Lower leg skin (tissue), 3 donors: ENCODE results near the gene ELMO3.

Experiments used
- CTCF ChIP-seq, 3 donors: fragments of 450-650 bp; IDR thresholded peaks; one replicate each; pipeline ENCODE4 v1.5.1; 2016; ENCODE audit warnings: antibody characterized with exemption in 3 of 3, mild to moderate bottlenecking in 3 of 3, moderate library complexity in 2 of 3
- POLR2A ChIP-seq, 2 donors: fragments of 450-650 bp; IDR thresholded peaks; one replicate each; pipeline ENCODE4 v1.6.1; 2016 to 2017; ENCODE audit warnings: antibody characterized with exemption in 2 of 2, mild to moderate bottlenecking in 1 of 2, moderate library complexity in 1 of 2

DNA sequence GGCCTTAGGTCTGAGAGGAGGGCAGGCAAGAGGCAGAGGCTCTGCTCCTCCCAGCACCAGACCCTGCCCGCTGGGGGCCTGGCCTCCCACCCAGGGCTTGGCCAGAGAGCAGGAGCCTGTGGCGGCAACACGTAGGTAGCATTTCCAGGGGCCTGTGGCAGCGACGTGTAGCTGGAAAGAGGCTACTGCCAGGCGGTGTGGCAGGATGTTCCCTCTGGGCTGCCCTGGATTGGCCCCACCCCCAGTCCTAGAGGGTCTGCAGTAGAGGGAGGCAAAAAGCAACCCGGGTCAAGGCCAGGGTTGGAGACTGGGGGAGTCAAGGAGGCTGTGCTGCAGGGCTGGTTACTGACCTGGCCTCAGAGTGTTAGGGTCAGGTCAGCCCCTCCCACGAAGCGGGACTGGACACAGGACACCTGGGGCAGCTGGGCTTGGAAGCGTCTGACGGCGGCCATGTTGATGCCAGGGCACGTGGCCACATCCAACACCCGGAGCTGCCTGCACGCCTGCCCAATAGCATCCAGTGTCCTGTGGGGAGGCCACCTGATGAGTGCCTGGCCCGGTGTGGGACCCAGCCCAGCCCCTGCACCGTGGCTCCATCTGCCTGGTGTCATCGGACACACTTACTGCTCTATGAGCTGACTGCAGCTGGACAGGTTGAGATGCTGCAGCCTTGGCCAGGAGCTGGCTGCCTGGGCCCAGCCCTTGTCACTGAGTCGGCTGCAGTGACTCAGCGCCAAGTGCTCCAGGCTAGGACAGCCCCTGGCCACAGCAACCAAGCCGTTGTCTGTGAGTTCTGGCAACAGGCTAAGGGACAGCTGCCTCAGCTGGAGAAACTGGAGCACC, 8.5 kb downstream of the ELMO3 start:
- no peak for TF ChIP-seq CTCF (IDR thresholded peaks at IDR 0.05)
- TF ChIP-seq POLR2A (IDR thresholded peaks at IDR 0.05), result no peak
